Measurements from ENCODE around the gene HAGHL.

The HAGHL gene

DNA sequence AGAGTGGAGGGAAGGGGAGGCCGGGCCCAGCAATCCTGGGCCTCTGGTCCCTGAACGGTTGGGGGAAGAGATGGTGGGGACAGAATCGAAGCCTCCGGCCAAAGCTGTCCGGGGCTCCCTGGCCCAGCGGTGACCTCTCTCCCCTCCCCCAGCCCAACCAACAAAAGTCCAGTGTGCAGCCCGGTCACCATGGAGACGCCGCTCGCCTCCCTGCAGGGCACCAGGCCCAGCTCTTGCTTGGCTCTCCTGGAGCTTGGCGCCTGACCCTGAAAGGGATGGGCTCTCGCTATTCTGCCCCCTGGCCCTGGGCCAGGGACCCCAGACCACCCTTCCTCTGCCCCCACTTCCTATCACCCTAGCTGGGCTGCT is 10.7 kb upstream of the HAGHL start:
- peak; percentile 84 to 97 (median 93) for DNase-seq
- intact Hi-C loops (cut with DNase I) = no loop called here

DNA sequence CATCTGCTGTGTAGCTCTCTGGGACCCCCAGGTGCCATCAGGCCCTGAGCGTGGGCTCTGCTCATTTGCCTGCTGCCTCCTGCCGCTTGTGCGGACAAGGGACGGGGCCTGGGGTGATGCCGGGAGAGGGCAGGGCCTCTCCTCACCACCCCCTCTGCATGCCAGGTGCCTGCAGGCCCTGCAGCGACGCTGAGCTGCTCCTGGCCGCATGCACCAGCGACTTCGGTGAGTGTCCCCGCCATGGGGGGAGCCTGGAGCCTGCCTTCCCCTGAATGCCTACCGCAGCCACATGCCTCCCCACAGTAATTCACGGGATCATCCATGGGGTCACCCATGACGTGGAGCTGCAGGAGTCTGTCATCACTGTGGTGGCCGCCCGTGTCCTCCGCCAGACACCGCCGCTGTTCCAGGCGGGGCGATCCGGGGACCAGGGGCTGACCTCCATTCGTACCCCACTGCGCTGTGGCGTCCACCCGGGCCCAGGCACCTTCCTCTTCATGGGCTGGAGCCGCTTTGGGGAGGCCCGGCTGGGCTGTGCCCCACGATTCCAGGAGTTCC is 10.1 kb upstream of the HAGHL start:
- no peak for DNase-seq
- intact Hi-C loops (cut with DNase I) = no loop called here

DNA sequence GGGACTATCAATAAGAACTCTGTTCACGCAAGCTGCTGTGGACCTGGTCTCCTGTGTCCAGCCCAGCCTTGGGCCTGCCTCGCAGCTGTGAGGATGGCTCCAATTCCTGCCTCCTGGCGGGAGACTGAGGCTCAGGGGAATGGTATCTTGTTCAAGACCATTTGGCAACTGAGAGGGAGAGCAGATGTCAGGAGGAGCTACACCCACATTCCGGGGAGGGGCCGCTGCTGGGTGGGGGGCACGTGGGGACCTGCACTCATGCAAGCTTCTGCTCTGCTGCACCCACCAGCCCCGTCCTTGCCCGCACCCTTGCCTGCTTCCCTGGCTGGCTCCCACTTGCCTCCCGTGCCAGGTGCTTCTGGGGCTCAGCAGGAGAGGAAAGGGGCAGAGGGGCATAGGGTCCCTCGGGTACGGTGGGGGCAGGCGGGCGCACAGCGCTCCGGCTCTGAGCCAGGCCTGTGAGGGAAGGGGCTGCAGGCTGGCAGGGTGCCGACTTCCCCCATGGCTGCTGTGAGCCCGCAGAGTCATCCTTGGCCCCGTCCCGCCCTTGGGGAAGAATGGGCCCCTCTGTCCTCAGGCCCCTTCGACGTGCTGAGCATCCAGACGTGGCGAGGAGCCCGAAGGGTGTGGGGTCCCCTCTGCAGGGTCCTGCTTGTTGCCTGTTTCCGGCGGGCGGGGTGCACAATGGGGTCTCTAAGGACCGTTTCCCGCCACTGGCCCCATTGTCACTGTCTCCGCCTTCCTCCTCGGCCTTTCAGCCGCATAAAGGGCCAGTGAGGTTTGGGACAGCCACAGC is 9.3 kb upstream of the HAGHL start:
- intact Hi-C loops (cut with DNase I) = no loop called here

DNA sequence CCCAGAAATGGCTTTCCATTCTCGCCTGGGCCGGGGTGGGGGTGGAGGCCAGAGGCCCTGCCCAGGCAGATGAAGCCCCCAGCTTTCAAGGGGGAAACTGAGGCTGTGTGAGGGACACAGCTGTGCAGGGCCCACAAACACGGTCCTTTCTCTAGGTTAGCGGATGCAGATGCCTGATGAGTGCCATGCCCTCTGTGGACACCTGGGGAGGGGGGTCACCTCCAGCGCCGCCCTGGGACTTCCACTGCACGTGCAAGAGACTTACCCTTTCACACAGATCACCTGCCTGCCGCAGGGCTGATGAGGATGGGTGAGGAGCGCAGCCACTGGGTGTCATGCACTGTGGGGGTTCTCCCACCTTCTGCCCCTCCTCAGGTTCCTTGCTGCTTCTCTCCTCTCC is 8.5 kb upstream of the HAGHL start:
- no peak for DNase-seq
- intact Hi-C loops (cut with DNase I) = no loop called here

More for the DNA sequence above, 9.3 kb upstream of the HAGHL start:
- peak in 7 of 42 donors; percentile 26 to 72 (median 64) for DNase-seq

DNA sequence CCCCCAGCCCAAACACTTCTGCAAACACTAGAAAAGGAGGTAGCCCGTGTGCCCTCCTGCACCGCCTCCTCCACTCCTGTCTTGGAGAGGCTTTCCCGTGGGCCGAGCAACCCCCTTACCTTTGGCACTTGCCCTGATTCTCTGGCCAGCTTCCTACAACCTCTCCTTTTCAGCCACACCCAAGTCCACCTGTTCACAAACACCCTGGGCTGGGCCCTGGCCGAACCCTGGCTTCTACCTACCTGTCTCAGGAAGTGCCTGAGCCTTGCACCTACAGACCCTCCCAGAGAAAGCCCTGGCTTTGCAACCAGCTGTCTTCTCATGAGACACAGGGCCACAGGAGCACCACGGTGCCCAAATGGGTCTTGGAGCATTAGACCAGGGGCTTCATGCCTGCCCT is 8.0 kb upstream of the HAGHL start:
- DNase-seq = no peak
- intact Hi-C loops (cut with DNase I) = no loop called here

DNA sequence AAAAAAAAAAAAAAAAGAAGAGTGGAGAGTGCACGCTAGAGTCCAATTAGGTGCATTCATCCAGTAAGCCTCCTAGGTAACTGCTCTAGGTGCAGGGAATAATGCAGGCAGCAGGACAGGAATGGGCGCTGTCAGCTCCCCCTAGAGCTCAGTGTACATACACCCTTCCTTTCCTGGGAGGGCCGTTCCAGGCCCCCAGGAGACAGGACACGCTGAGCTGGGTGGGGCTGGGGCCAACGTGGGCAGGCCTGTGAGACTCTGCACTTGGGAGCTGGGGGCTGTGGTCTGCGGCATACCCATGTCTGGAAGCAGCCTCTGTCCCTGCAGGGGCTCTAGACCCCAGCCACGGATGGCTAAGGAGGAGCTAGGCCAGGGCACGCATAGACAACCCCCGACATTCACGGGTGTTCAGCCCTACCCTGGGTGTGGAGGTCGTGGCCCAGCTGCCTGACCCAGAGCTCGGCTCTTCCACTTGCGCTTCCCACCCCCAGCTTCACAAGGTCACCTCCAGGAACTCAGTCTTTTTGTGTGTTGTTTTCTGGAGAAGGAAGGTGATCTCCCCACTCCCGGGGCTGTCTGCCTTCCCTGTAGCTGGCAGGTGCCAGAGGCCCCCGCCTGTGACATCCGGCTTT is 7.0 kb upstream of the HAGHL start:
- intact Hi-C loops (cut with DNase I) = loop anchor here (2.0 kb wide), 1 partner anchor 21 kb away; the partner anchor contains the start of gene CIAO3
- peak in 2 of 42 donors; percentile 45 to 60 for DNase-seq

DNA sequence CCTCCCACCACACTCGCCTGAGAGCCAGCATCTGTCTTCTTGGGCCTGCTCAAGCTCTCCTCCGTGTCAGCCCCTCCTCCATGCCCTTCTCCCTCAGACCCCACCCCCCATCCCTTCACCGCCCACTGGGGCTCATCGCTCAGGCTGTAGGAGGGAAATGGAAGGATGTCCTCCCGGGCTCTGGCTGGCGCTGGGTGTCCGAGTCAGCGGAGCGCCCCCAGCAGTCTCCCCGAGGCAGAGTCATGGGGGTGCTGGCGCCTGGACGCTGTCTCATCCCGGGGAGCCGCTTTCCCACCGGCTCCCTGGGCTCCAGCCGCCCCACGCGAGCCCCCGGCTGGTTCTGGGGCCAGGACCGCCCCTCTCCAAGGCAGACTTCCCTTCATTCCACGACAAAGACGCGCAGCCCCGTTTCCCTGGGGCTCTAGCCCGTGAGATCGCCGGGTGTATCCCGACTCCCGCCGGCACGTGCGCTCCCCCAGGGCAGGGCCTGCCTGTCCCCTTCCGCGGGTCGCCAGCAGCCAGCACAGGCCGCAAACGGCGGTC is 6.4 kb upstream of the HAGHL start:
- peak in 26 of 42 donors; percentile 36 to 86 (median 65) for DNase-seq
- intact Hi-C loops (cut with DNase I) = loop anchor here (2.0 kb wide), 1 partner anchor 20 kb away; the partner anchor contains the start of gene CIAO3

DNA sequence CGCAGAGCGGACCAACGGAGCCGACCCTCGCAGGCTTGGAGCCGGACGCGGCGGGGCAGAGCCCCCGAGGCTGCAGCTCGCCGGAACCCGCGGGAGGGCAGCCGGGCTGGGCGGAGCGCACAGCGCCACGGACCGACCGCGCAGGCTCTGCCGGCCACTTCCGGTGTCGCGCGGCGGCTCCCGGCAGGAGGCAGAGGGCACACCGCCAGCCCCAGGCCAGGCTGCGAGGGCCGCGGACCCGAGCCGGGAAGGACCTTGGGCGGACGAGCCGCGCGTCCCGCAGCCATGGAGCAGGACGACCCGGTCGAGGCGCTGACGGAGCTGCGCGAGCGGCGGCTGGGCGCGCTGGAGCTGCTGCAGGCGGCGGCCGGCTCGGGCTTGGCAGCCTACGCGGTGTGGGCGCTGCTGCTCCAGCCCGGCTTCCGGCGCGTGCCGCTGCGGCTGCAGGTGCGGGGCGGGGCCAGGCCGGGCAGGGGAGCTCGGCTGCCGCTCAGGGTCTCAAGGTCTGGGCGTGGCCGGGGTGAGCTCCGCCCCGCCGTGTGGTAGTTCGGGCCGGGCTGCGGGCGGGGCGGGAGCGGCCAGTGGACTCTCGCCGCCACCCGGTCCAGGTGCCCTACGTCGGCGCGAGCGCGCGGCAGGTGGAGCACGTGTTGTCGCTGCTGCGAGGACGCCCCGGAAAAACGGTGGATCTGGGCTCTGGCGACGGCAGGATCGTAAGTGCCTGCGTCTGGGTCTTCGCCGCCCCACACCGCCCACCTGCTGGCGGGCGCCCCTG is 5.7 kb upstream of the HAGHL start, which contains the start of gene ANTKMT:
ANTKMT (plus strand) TSS at position 157 of the 775 bp plus-strand sequence; CDS start at position 286, 129 bp downstream.
- DNase-seq = peak in 37 of 42 donors; percentile 57 to 90 (median 79)
- intact Hi-C loops (cut with DNase I) = loop anchor here (2.0 kb wide), 1 partner anchor 20 kb away; the partner anchor contains the start of gene CIAO3

DNA sequence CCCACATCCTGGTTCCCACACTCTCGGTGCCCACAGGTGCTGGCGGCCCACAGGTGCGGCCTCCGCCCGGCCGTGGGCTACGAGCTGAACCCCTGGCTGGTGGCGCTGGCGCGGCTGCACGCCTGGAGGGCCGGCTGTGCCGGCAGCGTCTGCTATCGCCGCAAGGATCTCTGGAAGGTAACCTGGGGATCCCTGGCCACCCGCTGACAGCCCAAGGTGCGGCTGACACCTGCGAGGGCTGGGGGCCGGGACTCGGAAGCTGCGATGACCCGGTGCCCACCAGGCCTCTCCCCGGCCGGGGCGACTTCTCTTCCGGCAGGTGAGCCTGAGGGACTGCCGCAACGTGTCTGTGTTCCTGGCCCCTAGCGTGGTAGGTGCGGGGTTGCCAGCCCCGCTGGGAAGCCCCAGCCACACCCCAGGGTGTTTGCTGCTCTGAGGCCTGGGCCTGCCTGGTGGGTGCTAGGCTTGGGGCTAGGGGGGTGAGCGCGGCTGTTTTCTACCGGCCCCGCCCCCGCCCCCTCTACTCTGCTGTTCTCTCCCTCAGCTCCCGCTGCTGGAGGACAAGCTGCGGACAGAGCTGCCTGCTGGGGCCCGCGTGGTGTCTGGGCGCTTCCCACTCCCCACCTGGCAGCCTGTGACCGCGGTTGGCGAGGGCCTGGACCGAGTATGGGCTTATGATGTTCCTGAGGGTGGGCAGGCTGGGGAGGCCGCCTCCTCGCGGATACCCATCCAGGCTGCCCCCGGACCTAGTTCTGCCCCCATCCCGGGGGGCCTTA is 5.0 kb upstream of the HAGHL start:
- intact Hi-C loops (cut with DNase I) = loop anchor here (2.0 kb wide), 1 partner anchor 19 kb away; the partner anchor contains the start of gene CIAO3
- peak in 4 of 42 donors; percentile 7 to 25 (median 14) for DNase-seq

DNA sequence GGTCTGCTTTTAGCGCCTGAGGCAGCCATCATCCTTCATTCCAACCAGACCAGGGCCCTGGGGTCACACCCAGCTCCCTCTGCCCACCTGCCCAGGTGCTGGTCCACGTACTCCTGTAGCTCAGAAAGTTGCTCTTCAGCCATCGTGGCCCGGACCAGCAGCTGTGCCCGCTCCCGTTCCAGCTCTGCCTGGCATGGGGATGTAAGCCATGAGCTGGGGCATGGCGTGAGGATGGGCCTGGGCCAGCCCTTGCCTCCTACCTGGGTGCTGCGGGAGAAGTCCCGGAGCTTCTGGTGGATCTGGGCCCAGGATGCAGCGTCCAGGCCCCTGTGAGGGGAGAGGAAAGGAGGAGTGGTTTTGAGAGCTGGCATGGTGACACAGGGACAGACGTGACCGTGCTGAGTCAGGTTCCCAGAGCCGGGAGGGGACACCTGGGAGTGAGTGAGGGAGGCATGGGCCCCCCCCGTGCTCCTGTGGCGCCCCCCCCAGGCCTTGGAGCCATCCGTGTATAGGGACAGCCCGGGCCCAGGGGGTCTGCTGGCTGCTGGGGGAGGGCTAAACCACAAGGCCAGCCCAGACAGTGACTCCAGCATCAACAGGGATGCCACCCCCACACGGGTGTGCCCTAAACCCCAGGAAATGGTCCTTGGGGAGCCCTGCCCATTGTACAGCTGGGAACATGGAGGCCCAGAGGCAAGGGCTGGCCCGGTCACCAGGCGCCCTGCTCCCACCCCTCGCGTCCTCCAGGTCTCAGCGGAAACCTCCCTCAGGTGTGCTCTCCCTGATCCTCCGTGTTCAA is 3.9 kb upstream of the HAGHL start:
- intact Hi-C loops (cut with DNase I) = no loop called here
- DNase-seq = peak in 5 of 42 donors; percentile 2 to 39 (median 8)

DNA sequence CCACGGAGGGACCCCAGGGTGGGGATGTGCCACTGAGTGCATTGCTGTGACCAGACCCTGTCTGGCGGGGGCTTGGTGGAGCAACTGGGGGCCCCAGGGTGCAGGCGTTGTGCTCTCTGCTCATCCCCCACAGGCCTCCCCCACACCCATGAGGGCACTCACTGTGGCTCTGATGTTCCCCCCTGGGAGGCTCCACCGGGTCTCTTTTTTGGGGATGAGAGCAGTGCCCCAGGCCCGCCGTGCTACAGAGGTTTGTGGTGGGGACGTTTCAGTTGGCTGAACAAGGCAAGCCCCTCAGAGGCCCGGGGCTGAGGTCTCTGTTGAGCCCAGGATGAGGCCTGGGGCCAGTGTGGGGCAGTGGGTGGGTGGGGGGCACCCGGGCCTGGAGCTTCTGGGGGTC is 3.2 kb upstream of the HAGHL start:
- peak in 1 of 42 donors; percentile 4 for DNase-seq
- intact Hi-C loops (cut with DNase I) = no loop called here

DNA sequence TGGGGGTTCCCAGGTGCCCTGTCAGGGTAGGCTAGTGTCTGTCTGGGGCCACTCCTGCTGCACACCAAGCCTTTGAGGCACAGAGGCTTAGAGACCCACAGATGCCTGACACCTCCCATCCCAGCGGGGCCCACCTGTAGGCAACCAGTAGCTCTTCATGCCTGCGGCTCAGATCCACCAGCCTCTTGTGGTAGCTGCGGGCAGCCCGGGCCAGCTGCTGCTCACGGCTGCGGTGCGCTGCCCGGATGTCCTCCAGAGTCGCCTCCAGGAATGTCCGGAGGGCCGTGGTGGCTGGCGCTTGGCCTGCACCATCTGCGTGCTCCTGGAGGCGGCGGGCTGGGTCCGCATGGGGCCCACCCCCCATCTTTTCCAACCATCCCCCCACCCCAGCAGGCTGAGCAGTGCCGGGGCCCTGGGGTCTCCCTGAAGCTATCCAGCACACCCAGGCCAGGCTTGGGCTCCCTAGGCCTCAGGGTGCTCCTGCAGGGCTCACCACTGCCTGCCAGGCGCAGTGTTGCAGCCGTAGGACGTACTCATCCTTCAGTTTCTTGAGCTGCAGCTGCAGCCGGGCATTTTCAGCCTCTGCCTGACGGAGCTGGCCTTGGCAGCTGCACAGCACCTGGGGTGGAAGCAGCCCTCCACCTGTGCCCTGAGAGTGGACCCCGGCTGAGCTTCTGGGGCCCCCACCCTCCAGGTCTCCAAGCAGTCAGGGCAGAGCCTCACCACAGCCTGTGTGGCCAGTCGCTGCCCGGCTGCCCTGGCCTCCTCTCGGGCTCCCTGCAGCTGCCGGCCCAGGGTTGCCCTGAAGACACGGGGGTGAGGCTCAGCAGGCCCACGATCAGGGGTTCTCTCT is 2.5 kb upstream of the HAGHL start:
- intact Hi-C loops (cut with DNase I) = no loop called here
- peak in 5 of 42 donors; percentile 15 to 39 (median 34) for DNase-seq

DNA sequence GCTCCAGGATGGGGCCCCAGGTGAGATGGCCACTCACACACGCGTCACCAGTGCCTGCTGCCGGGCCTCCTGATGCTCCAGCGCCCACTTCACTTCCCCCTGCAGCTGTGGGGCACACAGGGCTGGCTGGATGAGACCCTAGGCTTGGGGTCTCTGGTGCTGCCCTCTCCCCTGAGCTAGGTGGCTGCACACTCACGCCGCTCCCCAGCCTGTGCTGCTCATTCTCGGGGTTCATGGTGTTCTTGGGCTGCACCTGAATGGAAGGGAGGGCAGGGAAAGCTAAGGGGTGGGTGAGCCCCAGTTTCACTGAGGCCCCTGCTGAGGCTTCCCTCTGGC is 1.9 kb upstream of the HAGHL start:
- intact Hi-C loops (cut with DNase I) = no loop called here
- peak in 5 of 42 donors; percentile 1 to 34 (median 9) for DNase-seq

DNA sequence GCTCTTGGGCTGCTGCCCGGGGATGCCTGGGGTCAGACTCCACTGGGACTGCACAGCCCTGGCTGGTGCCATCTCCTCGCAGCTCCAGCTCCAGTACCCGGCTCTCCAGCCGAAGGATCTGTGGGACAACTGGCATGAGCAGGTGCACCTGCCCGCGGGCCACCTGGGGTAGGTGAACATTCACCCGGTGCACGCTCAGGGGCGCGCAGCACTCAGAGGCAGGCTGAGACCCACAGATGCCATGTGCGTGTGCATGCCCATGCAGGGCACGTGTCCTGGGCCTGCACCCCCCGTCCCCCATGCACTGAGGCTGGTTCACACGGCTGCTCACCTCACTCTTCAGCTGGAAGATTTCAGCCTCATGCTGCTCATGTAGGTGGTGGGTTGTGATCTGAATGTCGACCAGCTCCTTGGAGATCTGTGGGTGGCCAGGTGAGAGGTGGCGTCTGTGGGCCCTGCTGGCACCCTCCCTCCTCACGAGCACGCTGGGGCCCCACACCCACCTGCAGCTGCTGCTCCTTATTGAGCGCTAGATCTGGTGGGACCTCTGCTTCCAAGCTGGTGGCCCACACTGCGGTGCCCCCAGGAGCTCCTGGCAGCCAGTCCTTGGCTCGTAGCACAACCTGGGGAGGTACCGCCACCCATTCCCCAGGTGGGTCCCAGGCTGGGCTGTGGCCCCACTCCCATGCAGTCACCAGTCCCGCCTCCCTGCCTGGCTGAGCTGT is 1.3 kb upstream of the HAGHL start:
- intact Hi-C loops (cut with DNase I) = no loop called here
- peak in 8 of 42 donors; percentile 6 to 75 (median 50) for DNase-seq

DNA sequence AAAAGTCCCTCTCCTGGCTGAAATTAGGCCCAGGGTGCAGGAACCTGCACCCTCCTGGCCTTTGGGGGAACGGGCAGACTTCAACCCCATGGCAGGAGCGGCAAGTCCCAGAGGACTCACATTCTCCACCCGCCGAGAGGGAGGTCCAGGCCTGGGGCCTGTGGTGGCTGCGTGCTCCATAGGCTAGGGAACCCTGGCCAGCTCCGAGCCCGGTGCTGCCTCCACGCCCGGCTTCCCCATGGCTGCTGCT is 793 bp upstream of the HAGHL start:
- no peak for DNase-seq
- intact Hi-C loops (cut with DNase I) = no loop called here

All from head of caudate nucleus (tissue), 42 donors.